Measurements from ENCODE around the gene ZNF728.
"Not testable (repeated sequence)": the region's sequence is repeated elsewhere in the genome, so short reads cannot be mapped to it uniquely, and the experiment has no call there.

Gene ZNF728

GRCh38 chr19:23002690-23003422 lies at the start of gene ZNF728:
ZNF728 (minus strand) TSS chr19:23003176; CDS start chr19:23003030, 146 bp downstream.
- no peak for DNase-seq

DNA sequence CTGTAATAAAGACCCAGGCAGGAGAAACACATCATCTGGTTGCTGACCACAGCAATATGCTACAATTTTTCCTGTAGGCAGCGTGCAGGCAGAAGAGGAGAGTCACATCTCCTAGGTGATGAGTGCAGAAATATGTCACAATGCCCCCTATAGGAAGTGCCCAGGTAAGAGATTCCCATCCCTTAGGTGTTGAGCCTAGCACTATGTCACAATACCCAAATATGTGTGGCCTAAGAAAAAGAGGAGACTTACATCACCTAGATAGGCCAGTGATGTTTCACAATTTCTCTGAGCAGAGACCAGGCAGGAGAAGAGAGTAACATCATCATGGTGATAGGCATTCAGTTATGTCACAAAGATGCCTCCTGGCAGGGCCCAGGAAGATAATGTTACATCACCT lies 49.4 kb upstream of the ZNF728 start:
- DNase-seq = no peak

GRCh38 chr19:23049256-23049655 lies 46.3 kb upstream of the ZNF728 start:
- no peak for DNase-seq

GRCh38 chr19:23046743-23047142 lies 43.8 kb upstream of the ZNF728 start:
- no peak for DNase-seq

- no peak for DNase-seq
Observed at GRCh38 chr19:23033721-23034120, 30.7 kb upstream of the ZNF728 start.

GRCh38 chr19:23015660-23016059 lies 12.7 kb upstream of the ZNF728 start:
- DNase-seq = no peak

GRCh38 chr19:22994957-22995356 lies 8.0 kb downstream of the ZNF728 start:
- DNase-seq = not testable (repeated sequence)

DNA sequence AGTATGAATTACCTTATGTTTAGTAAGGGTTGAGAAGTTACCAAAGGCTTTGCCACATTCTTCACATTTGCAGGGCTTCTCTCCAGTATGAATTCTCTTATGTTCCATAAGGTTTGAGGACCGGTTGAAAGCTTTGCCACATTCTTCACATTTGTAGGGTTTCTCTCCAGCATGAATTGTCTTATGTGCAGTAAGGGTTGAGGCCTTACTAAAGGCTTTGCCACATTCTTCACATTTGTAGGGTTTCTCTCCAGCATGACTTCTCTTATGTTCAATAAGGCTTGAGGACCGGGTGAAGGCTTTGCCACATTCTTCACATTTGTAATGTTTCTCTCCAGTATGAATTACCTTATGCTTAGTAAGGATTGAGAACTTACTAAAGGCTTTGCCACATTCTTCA lies 26.7 kb downstream of the ZNF728 start:
- DNase-seq = no peak

- not testable (repeated sequence) for DNase-seq
Observed at GRCh38 chr19:22975546-22976136, 27.3 kb downstream of the ZNF728 start.

- no peak for DNase-seq
Observed at GRCh38 chr19:22945560-22945959, 57.4 kb downstream of the ZNF728 start.

GRCh38 chr19:22935151-22935550 lies 67.8 kb downstream of the ZNF728 start:
- no peak for DNase-seq

GRCh38 chr19:22927576-22927975 lies 75.4 kb downstream of the ZNF728 start:
- not testable (repeated sequence) for DNase-seq

DNA sequence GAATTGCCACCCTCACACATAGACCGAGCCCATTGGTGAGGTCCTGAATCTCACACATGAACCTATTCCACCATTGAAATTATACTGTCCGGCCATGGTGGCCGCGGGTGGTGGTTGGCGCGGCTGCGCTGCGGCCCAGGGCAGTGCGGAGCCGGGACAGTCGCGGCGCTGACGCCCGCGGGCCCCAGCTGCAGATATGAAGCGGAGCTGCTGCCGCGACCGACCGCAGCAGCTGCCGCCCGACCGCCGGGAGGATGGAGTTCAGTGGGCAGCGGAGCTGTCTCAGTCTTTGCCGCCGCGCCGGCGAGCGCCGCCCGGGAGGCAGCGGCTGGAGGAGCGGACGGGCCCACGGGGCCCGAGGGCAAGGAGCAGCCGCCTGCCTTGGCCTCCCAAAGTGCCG lies 77.8 kb downstream of the ZNF728 start:
- not testable (repeated sequence) for DNase-seq

Data from activated CD4-positive, alpha-beta T cell treated with anti-CD3 and anti-CD28 coated beads, Interleukin-2, amount 50 U/mL, for 48 hours (primary cell).